CD4-positive, alpha-beta memory T cell (primary cell): ENCODE results near the gene IFNE. TPM values are rescaled to one million over a fixed set of nuclear protein-coding genes. Genes with fewer than 3 reads are reported as not detected.

Experiments used
- CTCF ChIA-PET: fragments of 350-600 bp; sonication (Branson Sonifier 250); formaldehyde crosslinking; loops from one replicate; lab custom pipeline; 2021; ENCODE audit warnings: inconsistent platforms; ENCODE audit not compliant: partially characterized antibody; lab: Charles Lee
- POLR2A ChIA-PET: fragments of 350-600 bp; sonication (Branson Sonifier 250); formaldehyde crosslinking; loops from one replicate; lab custom pipeline; 2021; ENCODE audit not compliant: partially characterized antibody; lab: Charles Lee
- DNase-seq, 5 donors: peaks; one replicate each; pipeline versions ENCODE4 v3.0.0 to v3.0.0-alpha.2; 2020 to 2022; ENCODE audit warnings: mixed read lengths in 1 of 5
- H3K27ac ChIP-seq: one replicate; pipeline ENCODE4 v1.7.0; 2013; ENCODE audit warnings: low read depth, low read length
- H3K27me3 ChIP-seq: 2 replicates; pipeline ENCODE4 v1.7.0; 2013; ENCODE audit warnings: mild to moderate bottlenecking, low read length, moderate library complexity; ENCODE audit not compliant: insufficient read depth
- H3K36me3 ChIP-seq: 2 replicates; pipeline ENCODE4 v1.7.0; 2013; ENCODE audit warnings: mild to moderate bottlenecking, low read length, moderate library complexity; ENCODE audit not compliant: insufficient read depth
- H3K4me1 ChIP-seq: 2 replicates; pipeline ENCODE4 v1.7.0; 2013; ENCODE audit warnings: mild to moderate bottlenecking, low read length, moderate library complexity; ENCODE audit not compliant: insufficient read depth
- H3K4me3 ChIP-seq, 2 donors: one replicate each; pipeline ENCODE4 v1.7.0; 2013; ENCODE audit warnings: low read length in 2 of 2, mild to moderate bottlenecking in 1 of 2
- H3K9me3 ChIP-seq, 2 donors: one replicate each; pipeline ENCODE4 v1.7.0; 2013; ENCODE audit warnings: low read length in 2 of 2, control low read depth in 1 of 2; ENCODE audit not compliant: control insufficient read depth in 1 of 2
- H3K27ac Mint-ChIP-seq, 7 donors: one replicate each; pipeline ENCODE4 v1.8.0; 2020 to 2021; ENCODE audit warnings: mixed read lengths in 7 of 7, mild to moderate bottlenecking in 6 of 7, inconsistent platforms in 3 of 7, moderate library complexity in 3 of 7
- H3K27me3 Mint-ChIP-seq, 2 donors: one replicate each; pipeline ENCODE4 v1.8.0; 2020 to 2021; ENCODE audit warnings: mixed read lengths in 2 of 2
- H3K36me3 Mint-ChIP-seq, 2 donors: one replicate each; pipeline ENCODE4 v1.8.0; 2020 to 2021; ENCODE audit warnings: mixed read lengths in 2 of 2, inconsistent platforms in 1 of 2, mild to moderate bottlenecking in 1 of 2
- H3K4me1 Mint-ChIP-seq, 4 donors: one replicate each; pipeline ENCODE4 v1.8.0; 2020 to 2021; ENCODE audit warnings: mixed read lengths in 4 of 4, mild to moderate bottlenecking in 1 of 4
- H3K4me3 Mint-ChIP-seq, 8 donors: one replicate each; pipeline ENCODE4 v1.8.0; 2020 to 2021; ENCODE audit warnings: mixed read lengths in 8 of 8, mild to moderate bottlenecking in 7 of 8, moderate library complexity in 6 of 8, inconsistent platforms in 3 of 8
- H3K9me3 Mint-ChIP-seq, 8 donors: one replicate each; pipeline ENCODE4 v1.8.0; 2020 to 2021; ENCODE audit warnings: mixed read lengths in 8 of 8, mild to moderate bottlenecking in 5 of 8, inconsistent platforms in 3 of 8, moderate library complexity in 1 of 8
- intact Hi-C: fragments of 100-400 bp; cut with micrococcal nuclease; formaldehyde crosslinking; loops from one replicate; pipeline ENCODE4 v1.15.1; 2023
- microRNA-seq: library from miRNA; unstranded; fragments of <30 nt; microRNA quantifications from one replicate; pipeline ENCODE4 v1.2.0, GENCODE V29; 2021; ENCODE audit warnings: borderline replicate concordance, borderline number of aligned reads, borderline microRNAs expressed, mixed read lengths
- polyA plus RNA-seq, 2 donors: library from polyadenylated mRNA; unstranded; fragments of 300-500 nt; fragmentation: Illumina TruSeq; gene quantifications; one replicate each; pipeline ENCODE4 v1.2.3, GENCODE V29; 2021
- total RNA-seq, 2 experiments: library from RNA; stranded (reverse); gene quantifications; one replicate each; pipeline ENCODE4 v1.2.3, GENCODE V29; 2021

IFNE gene
- total and polyA plus RNA-seq, 4 experiments from 2014 or later = not detected

- no peaks in the 10 kb centered on the region for H3K27me3 ChIP-seq
- H3K4me1 ChIP-seq = no peaks in the 10 kb centered on the region
- H3K9me3 ChIP-seq = no peaks in the 10 kb centered on the region
- no peak overlapping the region for H3K4me3 ChIP-seq
- CTCF ChIA-PET = interaction anchor here (0.7 to 4.0 kb wide), 9 partner anchors 10 to 358 kb away, joined by 3 to 24 read pairs (median 5); no protein-coding TSS in a partner anchor
- H3K27ac ChIP-seq = no peak overlapping the region
- Mint-ChIP-seq H3K4me1 (no peaks in the 10 kb centered on the region), H3K4me3 (no peak overlapping the region), H3K9me3 (no peaks in the 10 kb centered on the region), H3K27me3 (peaks cover 18 to 21% of the 10 kb centered on the region in 2 donors), H3K27ac (no peak overlapping the region), H3K36me3 (no peaks in the 10 kb centered on the region)
- intact Hi-C loops = no loop called here
- DNase-seq = no peak
- POLR2A ChIA-PET = no interaction called here
- no peaks in the 10 kb centered on the region for H3K36me3 ChIP-seq
Observed at GRCh38 chr9:21432672-21433425, 49.3 kb downstream of the IFNE start.

Small RNA genes within 50 kb of the gene (microRNA-seq; reads per million reads assigned to microRNA genes)
- 1,888 reads per million, percentile 93 among the genes with 10 or more reads in this experiment for gene MIR31

Other genes with a start within 250 kb of the IFNE start
- not detected for gene IFNA14, start 242.3 kb downstream of the IFNE start, total RNA-seq
- gene IFNA14, start 242.3 kb downstream of the IFNE start, polyA plus RNA-seq = not detected
- gene IFNA5, start 177.0 kb downstream of the IFNE start, total RNA-seq = not detected
- not detected for gene IFNA5, start 177.0 kb downstream of the IFNE start, polyA plus RNA-seq
- gene KLHL9, start 146.9 kb downstream of the IFNE start, total RNA-seq = 10 to 100 TPM; 38.7 to 40.1 TPM
- gene KLHL9, start 146.9 kb downstream of the IFNE start, polyA plus RNA-seq = 10 to 100 TPM; 14.3 to 18.1 TPM
- gene IFNA6, start 131.4 kb downstream of the IFNE start, total RNA-seq = not detected
- gene IFNA6, start 131.4 kb downstream of the IFNE start, polyA plus RNA-seq = not detected
- gene IFNA13, start 114.3 kb downstream of the IFNE start, total RNA-seq = not detected
- not detected for gene IFNA13, start 114.3 kb downstream of the IFNE start, polyA plus RNA-seq
- not detected for gene IFNA2, start 96.9 kb downstream of the IFNE start, total RNA-seq
- not detected for gene IFNA2, start 96.9 kb downstream of the IFNE start, polyA plus RNA-seq
- gene IFNA8, start 73.2 kb downstream of the IFNE start, total RNA-seq = not detected
- not detected for gene IFNA8, start 73.2 kb downstream of the IFNE start, polyA plus RNA-seq
- not detected for gene IFNA1, start 41.9 kb downstream of the IFNE start, total RNA-seq
- not detected for gene IFNA1, start 41.9 kb downstream of the IFNE start, polyA plus RNA-seq